GM18867 (cell line): ENCODE measurements around the gene CSMD2.

Experiments used
- ATAC-seq: cut with Tn5 transposase; IDR thresholded peaks from one replicate; pipeline ENCODE4 v1.9.1; 2021; ENCODE audit warnings: mild to moderate bottlenecking, moderate library complexity; ENCODE audit not compliant: unreplicated experiment

CSMD2 gene

DNA sequence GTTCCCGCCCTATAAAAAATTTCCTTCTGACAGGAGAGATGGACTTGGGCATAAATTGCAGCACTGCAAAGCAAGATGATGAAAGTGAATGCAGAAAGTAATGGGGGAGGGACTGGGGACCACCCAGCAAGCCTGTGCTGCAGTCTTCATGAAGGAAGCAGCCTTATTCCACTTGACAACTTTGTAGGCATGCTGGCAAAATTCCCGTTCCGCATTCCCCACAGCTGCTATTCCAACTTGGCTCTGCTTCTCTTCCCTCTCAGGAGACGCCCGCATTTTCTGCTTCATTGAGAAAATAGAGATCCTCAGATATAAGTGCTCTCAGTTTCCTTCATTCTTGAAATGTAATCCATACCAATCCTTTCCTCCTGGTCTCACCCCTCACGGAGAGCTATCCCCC, 298.7 kb downstream of the CSMD2 start:
- no peak for ATAC-seq

DNA sequence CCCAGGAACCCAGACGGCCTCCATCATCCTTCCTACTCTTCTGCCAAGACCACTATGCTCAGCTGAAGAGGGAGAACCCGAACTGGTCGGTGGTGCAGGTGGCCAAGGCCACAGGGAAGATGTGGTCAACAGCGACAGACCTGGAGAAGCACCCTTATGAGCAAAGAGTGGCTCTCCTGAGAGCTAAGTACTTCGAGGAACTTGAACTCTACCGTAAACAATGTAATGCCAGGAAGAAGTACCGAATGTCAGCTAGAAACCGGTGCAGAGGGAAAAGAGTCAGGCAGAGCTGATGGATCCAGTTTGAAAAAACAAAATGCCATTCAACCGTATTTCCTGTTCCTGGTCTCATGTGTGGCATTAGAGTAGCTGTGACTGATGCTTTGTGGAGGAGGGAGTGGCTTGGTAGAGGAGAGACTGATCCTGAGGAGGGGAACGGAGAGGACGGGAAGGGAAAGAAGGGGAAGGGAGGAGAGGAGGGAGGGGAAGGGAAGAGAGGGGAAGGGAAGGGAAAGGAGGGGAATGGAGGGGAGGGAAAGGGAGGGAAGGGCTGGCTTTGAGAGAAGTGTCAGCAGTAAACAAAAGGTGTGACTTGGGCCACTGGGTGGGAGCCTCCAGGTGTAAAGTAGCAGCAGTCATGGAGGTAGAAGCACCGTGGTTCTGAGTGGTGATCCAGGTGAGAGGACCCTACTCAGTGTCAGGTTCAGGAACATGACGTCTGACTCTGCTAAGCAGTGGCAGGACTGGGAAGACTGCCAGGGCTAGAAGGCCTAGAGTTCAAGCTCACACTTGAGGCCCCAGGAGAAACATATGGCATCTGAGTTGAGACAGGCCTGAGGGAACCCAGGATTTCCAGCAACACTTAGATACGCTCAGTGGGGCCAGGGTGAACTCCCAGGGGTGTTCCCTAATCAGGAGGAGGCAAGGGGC, 300.3 kb downstream of the CSMD2 start:
- no peak for ATAC-seq

DNA sequence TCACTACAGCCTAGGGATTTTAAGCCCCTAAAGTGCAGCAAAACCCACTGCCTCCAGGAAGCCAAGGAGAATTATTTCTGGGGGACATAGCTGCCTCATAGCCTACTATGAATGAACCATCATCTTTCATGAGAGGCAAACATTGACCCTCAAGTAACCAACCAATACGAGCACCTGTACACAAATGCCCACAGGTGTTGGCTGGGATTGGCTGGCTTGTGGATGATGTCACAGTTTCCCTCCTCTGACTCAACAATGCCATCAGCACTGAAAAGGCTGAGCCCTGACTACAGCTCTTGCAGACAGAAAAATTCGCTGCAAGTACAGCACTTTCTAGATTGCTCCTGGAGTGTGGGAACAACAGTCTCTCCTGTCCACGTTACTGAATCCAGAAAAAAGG, 301.3 kb downstream of the CSMD2 start, which contains the start of gene HMGB4:
Gene HMGB4, plus strand, starts transcription at position 301 of the 400 bp plus-strand sequence. CDS start 113 bp downstream, outside the sequence.
- ATAC-seq: no peak

DNA sequence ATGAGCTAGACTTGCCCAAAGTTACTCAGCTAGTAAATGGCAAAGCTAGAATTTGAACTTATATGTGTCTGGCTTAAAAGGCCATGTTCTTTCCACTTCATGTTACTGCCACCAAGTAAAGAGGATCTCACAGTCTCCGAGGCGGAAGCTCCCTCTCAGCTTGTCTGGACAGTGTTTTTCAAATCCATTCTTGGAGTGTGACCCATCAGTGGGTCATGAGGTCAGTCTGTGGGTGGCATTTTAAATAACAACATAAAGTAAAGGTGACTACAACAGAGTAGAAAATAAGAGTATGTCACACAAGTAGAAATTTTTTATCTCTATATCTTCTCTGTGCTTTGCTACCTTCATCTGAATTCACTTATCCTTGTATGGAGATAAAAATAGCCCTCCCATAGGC, 304.4 kb downstream of the CSMD2 start:
- no peak for ATAC-seq

DNA sequence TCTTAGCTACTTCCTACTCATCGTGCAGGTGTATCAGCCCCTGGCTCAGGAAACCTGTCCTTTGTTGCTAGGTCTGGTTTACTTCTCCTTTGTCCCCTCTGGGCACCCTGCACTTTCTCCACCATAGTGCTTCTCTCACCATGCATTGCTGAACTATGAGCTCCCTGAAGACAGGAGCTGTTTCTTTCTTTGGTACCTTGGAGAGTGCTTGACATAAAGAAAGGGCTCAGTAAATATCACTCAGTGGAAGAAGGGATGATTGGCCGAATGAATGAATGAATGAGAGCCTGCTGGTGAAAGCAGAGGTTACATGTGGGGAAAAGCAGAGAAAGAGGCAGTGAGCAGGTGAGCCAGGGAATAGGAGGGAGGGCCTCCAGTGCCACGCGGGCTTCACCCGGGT, 310.9 kb downstream of the CSMD2 start:
- ATAC-seq: no peak

DNA sequence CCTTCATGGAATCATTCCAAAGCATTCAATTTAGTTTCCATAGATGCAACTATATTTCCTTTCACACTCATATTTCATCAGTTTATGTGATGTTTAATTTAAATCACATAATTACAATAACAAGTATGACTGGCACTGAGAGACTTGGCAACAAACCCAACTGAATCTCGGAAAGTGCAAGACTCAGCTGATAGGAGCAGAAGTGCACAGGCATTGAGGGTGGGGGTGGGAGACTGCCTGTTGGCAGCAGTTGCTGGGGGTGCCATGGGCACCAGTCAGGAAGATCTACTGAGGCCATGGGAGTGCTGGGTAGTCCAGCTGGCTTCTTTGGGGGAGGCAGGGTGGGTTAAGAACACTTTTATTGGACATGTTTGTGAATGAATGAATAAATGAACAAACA, 311.6 kb downstream of the CSMD2 start:
- ATAC-seq: no peak

DNA sequence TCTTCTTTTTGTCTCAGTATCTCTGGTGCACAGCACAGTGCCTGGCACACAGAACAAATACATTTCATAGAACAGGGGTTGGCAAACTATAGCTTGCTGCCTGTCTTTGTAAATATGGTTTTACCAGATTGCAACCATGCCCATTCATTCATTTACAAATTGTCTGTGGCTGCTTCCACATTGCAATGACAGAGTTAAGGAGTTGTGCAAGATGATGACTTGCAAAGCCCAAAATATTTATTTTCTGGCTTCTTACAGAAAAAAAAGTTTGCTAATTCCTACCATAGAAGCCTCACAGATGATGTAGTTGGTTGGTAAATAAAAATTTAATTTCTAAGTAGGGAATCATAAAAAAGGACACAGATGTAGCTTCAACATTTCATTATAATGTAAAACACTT, 312.3 kb downstream of the CSMD2 start:
- ATAC-seq: no peak

DNA sequence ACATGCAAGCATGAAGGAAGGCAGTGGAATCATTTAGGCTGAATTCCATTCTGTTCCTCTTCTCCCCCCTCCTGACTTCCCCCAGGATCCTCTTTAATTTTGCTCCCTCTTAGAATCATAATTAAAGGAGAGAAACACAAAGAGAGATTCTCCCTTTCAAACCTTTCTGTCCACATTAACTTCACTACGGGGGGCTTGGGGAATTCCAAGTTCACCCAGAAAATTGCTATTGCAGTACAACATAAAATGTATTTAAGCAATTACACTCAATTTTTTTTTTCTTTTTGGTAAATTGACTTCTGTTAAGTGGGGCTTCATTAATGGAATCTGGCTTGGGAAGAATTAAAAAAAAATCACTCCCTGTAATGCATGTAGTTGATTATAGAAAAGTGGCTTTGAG, 314.5 kb downstream of the CSMD2 start:
- no peak for ATAC-seq

DNA sequence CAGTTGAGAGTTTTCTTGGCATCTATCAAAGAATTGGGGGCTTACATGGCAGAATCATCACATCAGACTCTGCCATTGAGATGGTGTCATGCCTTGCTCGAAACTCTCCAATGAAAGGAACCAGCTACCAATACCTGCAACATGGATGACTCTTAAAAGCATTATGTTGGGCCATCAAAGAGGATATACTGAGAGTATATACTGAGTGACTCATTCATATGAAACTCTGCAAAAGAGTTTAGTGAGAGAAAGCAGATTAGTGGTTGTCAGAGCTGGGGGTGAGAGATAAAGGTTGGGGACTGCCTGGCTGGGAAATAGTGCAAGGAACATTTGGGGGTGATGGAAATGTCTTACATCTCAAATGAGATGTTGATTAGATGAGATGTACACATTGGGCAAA, 315.8 kb downstream of the CSMD2 start:
- ATAC-seq: no peak

DNA sequence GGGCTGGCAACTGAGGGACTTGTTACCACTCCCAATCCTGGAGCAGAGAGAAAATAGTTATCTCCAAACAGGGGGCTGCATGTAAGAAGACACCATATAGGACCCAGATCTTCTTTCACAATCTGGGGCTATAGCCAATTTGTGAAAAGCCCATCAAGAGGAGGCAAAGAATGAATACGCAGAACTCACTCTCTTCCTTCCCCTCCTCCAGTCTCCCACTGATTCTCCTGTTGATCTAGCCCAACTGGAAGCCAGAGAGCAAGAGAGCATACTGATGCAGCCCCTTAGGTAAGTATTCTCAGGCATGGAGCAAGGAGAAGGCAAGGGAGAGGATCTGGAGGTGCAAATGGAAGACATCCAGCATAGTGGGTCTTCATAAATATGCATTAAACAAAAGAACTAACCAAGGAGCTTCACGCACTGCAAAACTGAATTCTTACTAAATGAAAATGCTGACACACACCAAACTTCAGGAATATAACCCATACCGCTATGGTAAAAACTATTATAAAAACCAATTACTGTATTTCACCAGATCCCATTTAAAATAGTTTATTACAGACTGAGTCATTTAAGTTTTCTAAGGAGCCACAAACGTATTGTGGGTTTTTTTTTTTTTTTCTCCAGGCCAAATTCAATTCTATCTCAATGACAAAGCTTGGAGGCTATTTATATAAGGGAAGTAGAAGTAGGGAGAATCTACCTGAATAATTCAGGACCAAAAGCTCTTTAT, 316.7 kb downstream of the CSMD2 start:
- no peak for ATAC-seq

DNA sequence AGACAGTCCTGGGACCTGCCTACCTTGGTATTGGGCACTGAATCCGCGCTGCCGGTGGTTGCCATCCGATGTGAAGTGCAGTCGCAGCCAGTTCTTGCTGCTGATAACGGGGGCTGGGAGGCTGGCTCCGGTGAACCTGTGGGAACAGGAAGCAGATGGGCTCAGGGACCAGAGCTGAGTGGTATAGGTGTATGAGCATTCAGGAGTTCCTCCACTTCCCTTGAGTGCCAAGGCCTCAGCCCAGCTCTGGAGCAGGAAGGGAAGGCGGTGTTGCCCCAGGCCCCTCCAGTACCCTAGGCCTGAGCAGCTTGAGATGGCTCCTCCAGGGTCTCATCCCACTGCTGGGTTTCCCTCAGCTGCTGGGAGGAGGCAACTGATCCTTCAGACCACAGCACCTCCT, 318.2 kb downstream of the CSMD2 start:
- ATAC-seq: no peak

DNA sequence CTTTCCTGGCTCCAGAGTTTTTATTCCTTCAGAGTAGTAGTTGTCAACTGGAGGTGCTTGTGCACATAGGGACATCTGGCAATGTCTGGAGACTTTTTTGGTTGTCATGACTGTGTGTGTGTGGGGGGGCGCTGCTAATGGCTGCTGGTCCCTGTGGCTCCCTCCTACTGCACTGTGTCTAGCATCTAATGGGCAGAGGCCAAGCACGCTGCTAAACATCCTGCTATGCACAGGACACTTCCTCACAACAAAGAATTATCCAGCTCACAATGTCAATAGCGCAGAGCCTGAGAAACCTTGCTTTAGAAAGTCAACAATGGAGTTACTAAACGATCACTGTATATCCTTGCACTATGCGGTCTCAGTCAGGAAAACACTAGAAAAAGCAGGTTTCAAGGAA, 320.9 kb downstream of the CSMD2 start:
- no peak for ATAC-seq

DNA sequence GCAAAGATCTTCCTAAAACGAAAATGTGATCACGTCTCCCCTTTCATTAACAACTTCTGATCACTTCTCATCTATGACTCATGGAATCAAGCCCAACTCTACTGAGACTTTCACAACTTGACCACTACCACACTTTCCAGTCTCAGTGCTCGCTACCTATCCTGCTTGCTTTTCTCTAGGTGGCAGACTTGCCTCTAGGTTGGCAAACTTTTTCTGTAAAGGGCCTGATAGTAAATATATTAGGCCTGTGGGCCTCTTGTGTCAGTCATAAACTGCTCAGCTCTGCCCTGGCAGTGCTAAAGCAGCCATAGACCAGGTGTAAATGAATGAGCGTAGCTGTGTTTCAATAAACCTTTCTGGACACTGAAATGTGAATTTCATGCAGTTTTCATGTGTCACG, 322.7 kb downstream of the CSMD2 start:
- no peak for ATAC-seq

DNA sequence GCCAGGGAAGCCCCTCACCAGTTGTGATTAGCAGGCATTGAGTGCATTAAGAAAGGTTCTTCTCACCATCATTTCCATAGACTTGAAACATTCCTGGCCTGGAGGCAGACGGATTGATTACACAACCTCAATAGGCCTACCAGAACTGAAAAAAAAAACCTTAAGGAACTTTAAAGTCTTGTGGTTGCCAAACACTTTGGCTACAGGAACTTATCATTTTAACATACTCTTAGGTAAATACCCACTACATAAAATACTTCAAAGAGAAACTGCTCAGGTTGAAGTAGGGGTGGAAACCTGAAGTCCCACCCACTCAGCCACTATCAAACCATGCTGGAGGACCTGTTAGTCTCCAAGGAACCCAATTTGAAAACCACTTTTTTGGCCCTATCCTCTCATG, 323.5 kb downstream of the CSMD2 start:
- no peak for ATAC-seq

DNA sequence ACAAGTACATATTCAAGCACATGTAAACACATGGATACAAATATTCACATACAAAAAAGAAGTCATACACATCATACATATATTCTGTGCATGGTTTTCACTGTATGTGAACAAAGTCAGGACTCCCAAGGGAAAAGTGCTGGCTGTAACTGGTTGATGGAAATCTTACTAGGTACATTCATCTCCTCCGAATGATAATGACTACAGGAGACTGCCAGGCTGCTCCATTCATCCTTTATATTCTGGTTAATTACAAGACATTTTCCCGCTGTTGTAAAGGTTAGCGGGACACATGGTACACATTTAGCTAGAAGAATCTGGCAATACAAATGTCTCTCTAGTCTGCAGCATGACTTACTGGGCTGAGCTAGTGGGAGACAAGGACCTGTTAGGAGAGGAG, 327.4 kb downstream of the CSMD2 start:
- ATAC-seq: no peak

DNA sequence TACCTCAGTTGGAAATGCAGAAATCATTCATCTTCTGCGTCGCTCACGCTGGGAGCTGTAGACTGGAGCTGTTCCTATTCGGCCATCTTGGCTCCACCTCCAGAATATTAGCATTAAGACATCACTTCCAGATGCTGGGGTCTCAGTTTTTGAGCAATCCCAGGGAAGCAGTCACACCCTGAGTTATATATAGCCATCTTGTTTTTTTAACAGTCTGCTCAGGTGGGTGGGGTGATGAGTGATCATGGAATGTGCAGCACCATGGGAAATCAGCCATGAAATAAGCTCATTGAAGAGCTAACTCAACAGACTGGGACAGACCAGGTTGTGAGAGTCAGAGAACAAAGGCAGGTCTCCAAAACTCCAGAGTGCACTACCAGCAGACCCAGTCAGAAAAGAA, 328.1 kb downstream of the CSMD2 start:
- ATAC-seq: no peak

DNA sequence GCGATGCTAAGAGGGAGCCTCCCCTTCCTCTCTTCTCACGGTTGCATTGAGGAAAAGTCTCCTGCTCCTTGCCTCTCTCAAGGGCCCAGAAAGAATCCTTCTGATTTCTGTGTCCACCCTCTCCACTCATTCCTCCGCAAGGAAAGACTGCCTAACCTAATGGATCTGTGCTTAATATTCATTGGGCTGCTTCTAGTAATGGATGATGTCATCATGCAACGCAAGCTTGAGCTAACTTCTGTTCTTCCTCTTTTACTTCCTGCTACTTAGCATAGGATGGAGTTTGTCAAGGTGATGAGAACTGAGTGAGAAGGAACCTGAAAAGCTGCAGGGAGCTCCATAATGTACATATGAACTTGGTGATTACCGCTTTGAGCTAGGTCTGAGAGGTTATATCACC, 336.4 kb downstream of the CSMD2 start:
- no peak for ATAC-seq

DNA sequence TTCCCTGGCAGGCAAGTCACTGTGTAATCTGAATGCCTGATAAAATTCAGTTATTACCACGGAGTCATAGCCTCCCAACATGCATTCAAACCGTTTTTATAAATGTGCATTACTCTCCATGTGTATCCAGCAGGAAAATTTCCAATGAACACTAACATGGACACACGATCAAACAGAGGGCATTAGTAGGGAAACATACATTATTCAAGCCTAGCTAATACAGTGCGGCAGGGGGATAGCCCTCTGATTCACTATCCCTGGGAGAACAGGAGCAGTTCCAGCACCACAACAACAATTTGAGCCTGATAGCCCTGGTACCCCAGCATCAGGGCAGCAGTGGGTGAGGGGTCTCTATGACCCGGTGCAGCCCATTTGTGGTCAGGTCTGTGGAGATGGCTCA, 337.0 kb downstream of the CSMD2 start:
- ATAC-seq: no peak

DNA sequence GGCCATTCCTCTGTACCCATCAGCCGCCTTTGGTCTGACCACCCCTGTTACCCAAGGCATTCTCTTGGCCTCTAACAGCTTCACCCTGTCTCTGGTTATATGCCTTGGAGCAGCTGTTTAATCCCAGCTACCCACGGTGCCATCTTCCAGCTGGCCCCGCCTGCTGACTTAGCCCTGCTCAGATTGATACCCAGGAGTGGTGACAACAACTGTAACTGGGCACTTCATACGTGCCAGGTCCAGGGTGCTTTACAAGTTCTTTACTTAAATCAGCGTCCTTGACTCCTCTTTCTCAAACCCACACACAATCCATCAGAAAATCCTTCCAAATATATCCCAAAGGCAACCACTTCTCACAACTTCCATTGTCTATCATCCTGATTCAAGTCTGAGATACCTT, 338.3 kb downstream of the CSMD2 start:
- no peak for ATAC-seq

DNA sequence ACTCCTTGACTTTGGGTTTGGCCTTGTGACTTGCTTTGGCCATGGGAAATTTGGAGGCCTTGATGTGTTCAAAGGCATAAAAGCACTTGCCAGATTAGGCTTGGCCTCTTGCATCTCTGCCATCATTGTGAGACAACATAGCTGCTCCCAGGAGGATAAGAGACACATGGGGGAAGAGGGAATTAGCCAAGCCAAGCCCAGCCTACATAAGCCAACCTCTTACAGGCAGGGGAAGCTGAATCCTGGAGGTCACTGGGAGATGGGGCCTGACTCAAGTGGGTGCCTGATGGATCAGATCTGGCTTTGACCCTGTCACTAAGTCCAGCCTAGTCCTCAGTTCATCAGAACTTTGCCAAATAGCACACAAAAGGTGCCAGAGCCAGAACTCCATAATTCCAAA, 338.7 kb downstream of the CSMD2 start:
- ATAC-seq: no peak

DNA sequence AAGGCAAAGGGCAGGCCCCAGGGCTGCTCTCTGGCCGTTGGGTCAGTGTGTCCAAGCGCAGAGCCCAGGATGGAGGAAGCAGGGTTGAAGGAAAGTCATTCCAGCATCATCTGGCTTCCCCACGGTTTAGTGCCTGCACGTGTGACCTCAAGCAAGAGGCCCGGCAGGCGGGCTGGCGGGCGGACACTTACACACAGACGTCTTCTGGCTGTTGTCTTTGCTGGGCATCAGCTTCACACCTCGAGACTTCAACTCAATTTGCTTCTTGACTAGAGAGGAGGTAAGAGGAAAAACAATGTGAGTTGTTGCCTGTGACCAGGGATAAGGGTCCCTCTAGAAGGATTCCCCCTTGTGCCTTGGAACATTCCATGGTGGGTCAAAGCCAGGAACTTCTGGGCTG, 339.5 kb downstream of the CSMD2 start:
- no peak for ATAC-seq

DNA sequence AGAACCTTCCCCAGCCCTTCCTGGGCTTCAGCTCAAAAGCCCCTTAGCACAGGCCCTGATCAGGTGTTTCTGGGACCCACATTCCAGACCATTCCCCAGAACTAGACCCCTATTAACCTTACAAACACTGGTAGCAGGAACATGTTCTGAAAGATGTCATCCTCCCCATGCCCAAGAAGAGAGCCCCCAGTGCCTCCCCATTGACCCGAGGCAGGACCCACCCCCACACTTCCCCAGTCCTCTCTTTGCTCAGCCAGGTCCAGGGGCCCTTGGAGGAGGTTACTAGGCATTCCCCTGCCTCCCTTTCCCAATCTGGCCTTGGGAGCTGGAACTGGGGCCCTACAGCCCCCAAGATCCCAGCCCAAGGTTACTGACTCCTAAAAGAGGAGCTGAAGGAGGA, 340.1 kb downstream of the CSMD2 start:
- ATAC-seq: no peak
